NCI-H187 treated with DMSO at 0.1 percent for 48 hours (cell line): Measurements from ENCODE around the gene SFMBT2.
"Not testable (repeated sequence)": the region's sequence is repeated elsewhere in the genome, so short reads cannot be mapped to it uniquely, and the experiment has no call there.

Experiments
- DNase-seq: peaks from one replicate; lab custom pipeline; 2025; lab: John Stamatoyannopoulos, UW

Gene SFMBT2

DNA sequence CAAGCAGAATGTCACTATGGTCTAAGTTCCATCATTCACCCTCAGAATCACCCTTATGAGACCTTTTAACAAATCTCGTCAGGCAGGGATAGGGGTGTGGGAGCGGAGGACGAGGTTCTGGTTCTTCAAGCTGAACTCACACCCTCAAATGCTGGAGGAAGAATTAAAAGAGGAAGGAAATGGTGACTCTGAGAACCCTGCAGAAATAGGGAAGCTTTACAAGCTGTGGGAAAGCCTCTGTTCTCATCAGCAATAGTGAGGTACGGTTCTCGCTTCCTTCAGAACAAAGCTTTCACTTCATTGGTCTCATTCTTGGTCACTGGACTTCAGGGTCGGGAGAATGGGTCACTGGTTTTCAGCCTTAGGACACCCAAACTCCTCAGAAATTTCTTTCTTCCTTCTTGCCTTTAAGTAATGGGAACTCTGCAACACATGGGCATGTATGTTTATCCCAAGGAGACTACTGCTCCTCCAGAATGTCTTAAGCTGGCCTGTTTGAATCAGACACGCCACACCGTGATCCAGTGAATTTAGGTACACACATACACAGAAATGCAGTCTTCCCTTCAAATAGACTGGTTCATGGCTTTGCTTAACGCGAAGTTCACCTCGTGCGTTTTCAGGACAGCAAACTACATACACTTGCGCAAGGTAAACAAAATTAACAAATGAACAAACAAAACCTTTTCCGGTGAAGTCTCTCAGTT is 226.0 kb downstream of the SFMBT2 start:
- no peak for DNase-seq

DNA sequence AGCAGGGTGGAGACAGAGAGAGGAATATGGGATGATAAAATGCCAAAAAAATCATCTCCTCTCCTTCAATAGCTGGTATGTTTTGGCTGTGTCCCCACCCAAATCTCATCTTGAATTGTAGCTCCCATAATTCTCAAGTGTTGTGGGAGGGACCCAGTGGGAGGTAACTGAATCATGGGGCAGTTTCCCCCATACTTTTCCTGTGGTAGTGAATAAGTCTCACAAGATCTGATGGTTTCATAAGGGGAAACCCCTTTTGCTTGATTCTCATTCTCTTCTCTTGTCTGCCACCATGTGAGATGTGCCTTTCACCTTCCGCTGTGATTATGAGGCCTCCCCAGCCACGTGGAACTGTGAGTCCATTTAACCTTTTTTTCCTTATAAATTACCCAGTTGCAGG is 226.7 kb downstream of the SFMBT2 start:
- not testable (repeated sequence) for DNase-seq

DNA sequence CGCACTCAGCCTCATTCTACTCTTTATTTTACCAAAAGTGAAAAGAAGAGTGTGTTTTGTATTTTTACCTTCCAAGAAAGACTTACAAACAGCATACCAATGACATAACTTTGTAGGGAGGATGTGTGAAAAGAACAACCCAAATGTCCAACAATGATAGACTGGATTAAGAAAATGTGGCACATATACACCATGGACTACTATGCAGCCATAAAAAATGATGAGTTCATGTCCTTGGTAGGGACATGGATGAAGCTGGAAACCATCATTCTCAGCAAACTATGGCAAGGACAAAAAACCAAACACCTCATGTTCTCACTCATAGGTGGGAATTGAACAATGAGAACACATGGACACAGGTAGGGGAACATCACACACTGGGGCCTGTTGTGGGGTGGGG is 228.5 kb downstream of the SFMBT2 start:
- DNase-seq: not testable (repeated sequence)

DNA sequence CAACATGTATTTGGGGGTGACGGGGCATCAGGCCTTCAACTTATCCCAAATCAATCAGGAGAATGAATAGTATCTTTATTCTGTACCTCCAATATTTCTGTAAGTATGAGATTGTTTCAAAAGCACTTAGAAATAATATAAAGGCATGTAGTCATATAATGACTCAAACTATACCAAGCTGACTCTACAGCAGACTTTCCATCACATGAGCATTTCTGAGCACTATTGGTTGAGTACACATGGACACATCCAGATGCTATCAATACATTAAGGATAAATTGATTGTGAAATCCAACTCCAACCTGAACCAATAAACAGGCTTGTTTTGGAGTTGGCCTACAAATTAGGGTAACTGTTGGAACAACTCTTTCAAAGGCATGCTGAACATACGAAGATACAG is 229.4 kb downstream of the SFMBT2 start:
- DNase-seq: no peak

DNA sequence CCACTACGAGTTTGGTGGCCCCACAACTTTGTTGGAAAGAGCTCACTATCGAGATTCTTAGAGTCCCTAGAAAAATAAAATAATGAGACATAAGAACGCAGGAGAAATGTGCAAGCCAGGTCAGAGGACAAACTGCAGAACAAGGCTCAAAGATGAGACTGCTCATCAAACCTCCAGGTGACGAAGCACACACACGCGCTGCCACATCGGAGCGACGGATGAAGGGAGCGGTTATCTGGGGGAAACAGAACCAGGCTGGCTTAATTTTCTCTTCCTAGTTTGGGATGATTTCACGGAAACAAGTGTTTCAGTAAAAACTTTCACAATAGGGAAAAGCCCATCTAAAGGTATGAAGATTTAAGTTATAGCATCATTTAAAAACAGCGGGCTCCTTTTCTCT is 231.3 kb downstream of the SFMBT2 start:
- DNase-seq: no peak

DNA sequence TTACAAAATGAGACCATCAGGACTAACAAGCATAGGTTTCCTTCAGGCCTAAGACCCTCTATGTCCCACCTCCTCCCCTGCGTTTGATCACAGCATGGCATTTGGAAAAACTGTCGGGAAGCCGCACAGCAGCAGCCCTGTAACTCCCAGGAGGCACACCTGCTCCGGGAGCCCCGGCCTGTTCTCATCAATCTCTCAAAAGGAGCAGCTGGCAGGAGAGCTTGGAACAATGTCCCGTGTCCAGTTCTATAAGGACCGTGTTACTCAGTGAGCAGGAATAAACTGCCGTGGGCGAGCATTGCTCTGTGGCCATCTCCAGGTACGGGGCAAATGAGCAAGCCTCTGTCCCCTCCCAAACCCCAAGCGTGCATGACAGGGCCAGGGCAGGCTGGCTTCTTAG is 236.9 kb downstream of the SFMBT2 start:
- no peak for DNase-seq

DNA sequence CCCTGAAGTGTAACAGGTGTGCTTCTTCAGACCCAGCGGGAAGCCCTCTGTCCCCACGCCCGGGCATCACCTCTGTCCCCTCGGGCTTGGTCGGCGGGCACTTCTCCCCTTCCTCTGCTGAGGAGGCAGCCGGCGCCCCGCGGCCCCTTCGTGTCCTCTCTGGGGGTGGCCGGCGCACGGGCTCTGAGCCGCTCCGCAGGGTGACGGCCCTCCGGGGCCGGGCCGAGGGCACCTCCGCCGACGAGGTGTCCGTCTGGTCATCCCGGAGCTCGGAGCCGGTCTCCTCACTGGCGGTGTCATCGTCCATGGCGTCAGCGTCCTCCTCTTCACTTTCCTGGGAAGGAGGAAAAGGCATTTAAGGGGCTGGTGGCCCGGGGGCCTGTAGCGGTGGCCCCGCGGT is 239.0 kb downstream of the SFMBT2 start:
- no peak for DNase-seq

DNA sequence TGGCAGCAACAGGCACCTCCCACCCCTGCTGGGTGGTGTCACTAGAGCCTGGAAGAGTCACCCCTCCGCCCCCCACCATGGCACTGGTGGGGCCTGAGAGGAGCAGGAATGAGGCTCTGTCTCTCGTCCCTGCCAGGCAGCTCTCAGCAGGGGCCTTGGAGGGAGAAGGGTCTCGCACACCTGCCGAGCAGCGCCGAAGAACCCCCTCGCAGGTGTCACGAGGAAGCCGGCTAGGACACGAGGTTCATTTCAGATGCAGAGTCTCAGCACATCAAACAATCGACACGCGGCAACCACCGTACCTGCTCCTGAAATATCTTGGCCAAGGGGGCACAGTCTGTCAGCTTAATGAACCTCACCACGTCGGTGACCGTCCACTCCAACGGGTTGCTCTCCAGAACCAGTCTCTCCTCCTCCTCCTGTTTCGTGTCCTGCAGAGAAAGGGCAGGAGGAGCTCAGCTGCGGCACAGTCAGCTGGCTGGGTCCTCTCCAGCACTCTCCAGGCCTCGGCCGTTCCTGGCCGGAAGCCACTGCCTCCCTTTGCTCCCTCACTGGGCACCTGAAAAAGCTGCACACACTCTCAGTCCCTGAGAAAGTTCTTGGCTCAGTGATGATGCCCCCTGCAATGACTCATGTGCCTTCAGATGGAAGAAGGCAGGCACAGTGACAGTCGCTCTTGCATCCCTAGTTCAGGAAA is 240.1 kb downstream of the SFMBT2 start:
- no peak for DNase-seq

DNA sequence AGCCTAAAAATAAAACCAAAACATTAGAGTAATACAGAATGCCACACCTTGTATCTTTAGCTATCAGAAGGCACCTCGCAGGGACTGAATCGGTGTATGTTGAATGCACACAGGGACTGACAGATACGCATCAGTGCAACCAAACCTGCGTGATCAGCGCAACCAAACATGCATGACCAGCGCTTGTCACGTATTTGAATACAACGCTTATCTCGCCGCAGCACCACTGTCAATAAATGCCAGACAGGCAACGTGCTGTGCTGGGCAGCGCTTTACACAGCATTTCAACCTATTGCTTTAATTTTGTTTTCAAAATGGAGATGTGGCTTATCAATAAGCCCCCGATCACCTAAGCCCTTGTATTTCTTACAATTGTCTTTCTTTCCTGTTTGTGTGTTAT is 242.4 kb downstream of the SFMBT2 start:
- no peak for DNase-seq

DNA sequence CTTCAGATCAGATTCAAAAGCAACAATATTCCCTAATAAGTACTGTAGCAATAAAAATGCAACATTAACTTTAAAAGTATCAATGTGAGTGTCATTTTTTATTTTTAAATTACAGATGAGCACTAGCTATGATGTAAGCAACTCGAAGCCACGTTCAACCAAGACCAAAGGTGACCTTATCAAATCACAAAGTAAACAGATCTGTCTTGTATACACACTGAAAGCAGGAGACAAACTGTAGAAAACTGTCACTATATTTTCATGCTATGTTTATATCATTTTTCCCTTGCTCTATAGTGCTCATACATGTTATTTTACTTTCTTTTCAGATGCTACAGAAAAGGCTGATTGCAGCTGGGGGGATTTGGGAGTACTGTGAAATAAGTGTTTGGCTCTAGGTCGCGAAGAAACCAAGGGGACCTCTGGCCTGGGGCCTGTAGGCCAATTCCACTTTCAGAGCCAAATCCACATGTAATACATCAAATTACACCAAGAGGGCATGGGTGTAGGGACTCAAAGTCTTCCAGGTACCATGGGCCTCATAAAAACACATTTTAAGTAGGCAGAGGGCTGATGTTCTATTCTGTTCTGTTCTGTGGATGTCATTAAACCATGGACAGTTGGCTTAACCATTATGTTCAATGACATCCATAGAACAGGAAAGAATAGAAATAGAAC is 245.2 kb downstream of the SFMBT2 start:
- DNase-seq: no peak

DNA sequence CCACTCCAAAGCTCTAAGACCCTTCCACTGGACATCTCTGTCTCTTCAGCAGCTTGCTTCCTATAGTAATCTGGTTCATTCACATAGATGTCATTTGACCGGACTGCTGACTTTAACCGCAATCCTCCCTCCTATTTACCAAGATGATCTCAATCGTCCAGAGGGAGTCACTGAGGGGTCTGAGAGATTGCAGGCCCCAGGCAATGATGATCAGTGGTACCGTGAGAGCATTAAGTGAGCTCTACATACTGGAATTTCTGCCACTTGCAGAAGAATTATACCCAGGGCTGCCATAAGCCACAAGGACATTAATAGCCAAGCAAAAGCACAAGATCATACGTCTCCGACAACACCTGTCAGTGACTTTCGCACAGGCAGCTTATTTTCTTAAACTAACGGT is 245.9 kb downstream of the SFMBT2 start:
- DNase-seq: no peak

DNA sequence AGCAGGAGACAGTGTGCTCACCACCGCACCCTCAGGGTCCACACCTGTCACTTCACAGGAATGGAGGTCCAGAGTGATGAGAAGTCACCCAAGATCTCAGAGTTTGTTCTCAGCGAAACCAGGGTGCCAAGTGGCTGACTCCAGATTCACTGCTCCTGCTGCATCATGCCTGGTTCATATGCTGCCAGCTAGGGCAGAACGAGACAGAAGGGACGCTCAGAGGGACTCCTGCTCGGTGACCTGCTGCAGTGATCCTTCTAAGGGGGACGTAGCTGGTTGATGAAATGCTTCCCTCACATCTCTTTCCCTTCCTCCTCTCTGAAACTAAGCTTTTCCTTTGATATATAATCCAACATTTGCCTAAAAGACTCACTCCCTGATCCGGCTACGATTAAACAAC is 248.5 kb downstream of the SFMBT2 start:
- no peak for DNase-seq

DNA sequence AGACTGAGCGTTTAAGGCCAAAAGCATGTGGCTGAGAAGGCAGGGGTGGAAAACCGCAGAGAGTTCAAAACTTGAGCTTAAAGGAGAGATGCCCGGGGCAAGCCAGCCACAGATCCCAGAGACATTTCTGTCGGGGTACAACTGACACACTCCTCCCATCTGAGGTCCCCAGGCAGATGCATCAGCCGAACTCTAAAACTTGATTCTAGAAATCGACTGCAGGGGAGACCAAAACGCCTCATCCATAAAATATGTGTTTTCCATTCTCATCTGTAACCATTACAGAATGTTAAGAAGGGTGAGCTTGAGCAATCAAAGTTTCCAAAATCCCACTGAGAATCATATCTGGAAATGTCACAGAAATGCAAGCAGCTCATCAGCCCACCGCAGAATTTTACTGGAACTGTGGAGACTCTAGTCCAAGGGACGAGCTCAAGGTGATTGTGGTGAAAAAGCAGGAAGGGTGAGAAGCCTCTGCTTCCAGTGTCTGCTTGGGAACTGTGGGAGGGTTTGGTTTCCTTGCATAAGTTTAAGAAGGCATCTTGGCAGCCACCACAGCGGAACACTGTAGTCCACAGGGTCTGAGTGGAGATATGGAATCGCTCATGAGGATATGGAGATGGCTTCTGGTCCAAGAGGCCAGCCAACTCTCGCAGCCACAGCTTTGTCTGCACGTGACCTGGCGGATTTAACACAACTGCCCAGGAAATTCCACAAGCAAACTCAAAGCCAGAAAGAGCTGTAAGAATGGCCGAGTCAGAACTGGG is 249.2 kb downstream of the SFMBT2 start:
- no peak for DNase-seq

DNA sequence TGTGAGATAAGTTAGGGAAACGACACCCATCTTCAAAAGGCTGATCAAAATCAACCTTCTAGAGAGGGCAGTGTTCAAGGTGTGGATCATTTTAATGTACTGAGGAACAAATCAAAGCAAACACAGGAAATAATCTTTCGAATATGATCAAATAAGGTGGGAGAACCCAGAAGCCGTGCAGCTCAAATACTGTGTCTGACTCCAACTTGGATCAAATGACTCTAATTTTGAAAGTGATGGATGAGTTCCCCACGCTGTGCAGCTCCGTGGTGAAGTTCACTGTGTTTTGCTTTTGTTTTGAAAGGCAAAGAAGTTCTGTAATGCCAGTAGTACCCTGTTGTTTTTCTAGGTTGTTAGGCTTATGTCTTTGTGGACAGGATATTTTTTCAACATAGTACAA is 250.9 kb downstream of the SFMBT2 start:
- DNase-seq: no peak

DNA sequence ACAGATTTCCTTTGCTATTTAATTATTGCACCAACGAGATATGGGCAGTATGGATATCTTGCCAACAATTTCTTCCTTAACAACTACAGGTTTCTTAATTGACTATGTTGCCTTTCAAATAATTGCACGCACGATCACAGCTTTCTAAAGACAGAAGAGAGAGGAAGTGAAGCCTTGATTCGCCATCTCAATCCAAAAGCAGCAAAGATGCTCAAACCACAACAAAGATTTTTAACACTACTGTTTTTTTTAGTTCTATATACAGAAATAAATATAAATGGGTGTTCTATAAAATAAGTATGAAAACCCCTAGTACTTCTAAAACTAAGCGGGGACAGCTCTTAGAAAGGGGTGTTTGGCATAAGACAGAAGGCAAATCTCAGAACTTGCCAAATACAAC is 251.3 kb downstream of the SFMBT2 start:
- DNase-seq: no peak

DNA sequence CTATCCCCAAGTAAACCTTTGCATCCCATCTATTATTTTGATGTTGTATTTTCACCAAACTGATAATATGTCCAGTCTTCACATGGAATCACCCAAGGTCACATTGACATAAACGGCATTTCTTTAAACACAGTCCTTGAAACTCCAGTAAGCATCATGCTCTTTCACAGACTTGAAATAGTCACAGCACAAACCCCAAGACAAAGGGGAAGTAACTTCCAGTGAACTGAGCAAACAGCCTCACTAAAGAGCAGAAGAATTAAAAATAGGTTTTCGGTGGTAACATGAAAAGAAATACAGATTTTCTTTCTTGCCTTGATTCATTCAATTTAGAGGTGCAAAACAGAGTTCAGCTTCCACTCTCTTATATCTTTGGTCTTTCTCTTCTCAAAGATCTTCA is 253.7 kb downstream of the SFMBT2 start:
- no peak for DNase-seq

DNA sequence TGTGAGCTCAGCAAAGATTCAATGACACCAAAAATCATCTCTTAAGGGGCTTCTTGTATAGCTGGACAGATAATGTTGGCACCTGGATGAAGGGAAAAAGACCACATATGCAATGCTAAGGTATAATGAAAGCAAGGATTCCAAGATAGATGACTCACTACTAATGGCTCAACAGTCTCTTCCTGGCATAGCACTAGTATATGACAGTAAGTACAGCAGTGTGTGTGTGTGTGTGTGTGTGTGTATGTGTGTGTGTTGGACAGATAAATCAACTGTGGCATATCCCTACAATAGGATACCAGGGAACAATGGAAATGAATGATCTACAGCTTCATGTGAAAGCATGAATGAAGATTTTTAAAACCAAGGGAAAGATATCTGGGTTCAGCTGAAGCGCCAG is 257.1 kb downstream of the SFMBT2 start:
- DNase-seq: no peak

DNA sequence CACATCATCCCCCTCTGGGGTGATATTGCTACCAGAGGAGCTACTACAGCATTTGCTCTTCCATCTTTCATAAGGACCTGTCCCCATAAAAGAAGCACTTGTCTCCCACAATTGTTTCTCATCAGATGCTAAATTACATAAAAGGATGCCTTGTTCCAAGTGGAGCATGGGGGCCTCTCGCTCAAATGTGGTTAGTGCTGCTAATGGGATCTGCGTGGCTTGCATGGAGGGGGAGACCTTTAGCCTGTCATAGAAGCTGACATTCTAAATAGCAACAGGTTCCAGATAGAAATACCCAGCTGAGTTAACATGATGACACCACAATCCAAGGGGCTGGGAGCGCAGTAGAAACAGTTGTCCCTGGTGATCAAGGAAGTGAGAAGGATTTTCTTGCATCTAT is 257.9 kb downstream of the SFMBT2 start:
- no peak for DNase-seq

DNA sequence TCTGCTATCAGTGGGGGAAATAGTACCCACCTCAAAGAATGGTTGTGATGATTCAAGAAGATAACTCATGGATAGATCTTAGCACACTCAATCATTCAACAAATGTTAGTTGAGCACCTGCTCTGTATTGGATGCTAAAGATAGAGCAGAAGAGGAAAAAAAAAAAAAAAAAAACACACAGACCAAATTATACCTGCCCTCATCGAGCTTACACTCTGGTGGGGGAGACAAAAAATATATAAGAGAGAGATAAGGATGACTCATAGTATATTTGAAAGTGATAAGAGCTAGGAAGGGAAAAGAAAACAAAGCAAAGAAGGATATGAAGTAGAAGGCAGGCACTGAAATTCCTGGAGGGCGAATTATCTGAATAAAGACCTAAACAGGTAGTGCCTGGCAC is 258.5 kb downstream of the SFMBT2 start:
- DNase-seq: no peak

DNA sequence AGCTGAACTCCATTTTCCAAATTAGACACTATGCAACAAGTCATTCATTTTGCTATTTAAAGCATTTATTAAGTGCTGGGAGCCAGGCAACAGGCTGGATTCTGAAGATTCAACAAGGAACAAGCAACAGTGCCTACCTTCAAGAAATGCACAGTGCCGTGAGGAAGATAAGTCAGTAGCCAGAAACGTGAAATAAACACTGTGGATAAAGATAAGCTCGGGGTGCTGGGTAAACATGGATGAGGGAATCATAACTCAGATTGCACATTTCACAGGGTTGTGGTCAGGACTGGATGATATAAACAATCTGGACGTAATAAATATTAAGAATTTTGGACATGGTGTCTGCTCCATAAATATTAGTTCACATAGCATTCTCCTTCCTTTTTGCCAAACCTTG is 259.3 kb downstream of the SFMBT2 start:
- no peak for DNase-seq

DNA sequence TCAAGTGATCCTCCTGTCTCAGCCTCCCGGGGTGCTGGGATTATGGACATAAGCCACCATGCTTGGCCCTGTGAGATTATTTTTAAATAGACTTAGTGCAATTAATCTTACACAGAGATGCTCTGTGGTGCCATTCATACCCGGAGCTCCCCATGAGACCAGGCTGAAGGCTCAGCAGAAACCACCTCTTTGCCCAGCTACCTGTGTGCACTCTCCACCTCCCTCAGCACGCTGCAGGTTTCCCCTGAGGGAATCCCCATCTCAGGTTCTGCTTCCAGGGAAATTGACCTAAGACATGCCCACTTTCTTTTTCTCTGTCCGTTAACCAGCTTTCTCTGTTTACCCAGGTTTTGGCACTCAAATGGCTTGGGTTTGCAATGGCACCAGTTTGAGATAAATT is 260.5 kb downstream of the SFMBT2 start:
- no peak for DNase-seq

DNA sequence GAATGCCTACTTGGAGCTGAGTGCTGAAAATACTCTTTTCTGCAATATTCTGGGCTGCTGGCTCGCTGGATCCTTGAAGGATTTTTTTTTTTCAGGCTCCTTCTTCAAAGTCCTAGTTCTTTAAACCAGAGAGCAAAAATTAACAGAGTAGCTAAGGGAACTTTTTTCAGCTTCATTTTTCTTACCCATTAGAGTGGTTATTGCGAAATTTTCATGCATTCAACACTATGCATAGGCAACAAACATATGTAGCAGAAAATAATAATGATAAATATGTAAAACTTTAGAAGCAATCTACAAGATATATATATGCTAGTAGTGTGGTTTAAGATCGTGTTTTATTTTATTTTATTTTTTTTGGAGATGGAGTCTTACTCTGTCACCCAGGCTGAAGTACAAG is 264.6 kb downstream of the SFMBT2 start:
- no peak for DNase-seq

DNA sequence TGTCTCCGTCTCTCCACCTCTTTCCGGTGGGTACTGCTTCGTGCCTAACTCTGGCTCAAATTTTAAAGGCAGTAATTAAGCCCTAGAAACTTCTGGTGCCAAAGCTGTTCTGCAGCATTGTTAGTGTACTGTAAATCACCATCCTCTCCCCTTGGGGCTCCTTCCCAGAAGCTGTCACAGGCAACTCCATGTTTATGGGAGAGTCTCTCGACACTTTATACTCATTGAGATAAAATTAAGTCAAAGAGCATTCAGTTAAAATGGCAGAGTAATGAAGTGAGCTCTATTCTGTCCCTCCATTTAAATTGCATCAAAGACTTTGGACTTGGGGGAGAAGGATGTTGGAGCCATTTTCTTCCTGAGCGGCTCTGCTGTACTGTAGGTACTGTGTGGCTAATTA is 274.8 kb downstream of the SFMBT2 start:
- no peak for DNase-seq
